NCI-H2081 treated with DMSO at 0.1 percent for 48 hours (cell line): ENCODE data around the gene GOLGA3.
"Not testable (repeated sequence)": the region's sequence is repeated elsewhere in the genome, so short reads cannot be mapped to it uniquely, and the experiment has no call there.

Experiments
- DNase-seq: peaks from one replicate; lab custom pipeline; 2025; lab: John Stamatoyannopoulos, UW

The GOLGA3 gene

GRCh38 chr12:132812631-132813305, 15.9 kb downstream of the GOLGA3 start:
- no peak for DNase-seq

- DNase-seq, result not testable (repeated sequence)
Observed at GRCh38 chr12:132809391-132809790, 19.3 kb downstream of the GOLGA3 start.

GRCh38 chr12:132807295-132808092, 21.2 kb downstream of the GOLGA3 start:
- no peak for DNase-seq

- no peak for DNase-seq
Observed at GRCh38 chr12:132806857-132807256, 21.8 kb downstream of the GOLGA3 start.

GRCh38 chr12:132804426-132804861, 24.2 kb downstream of the GOLGA3 start:
- DNase-seq, result no peak

GRCh38 chr12:132803888-132804287, 24.8 kb downstream of the GOLGA3 start:
- DNase-seq, result no peak

- DNase-seq, result no peak
Observed at GRCh38 chr12:132803125-132803524, 25.5 kb downstream of the GOLGA3 start.

GRCh38 chr12:132801741-132802140, 26.9 kb downstream of the GOLGA3 start:
- no peak for DNase-seq

- DNase-seq, result no peak
Observed at GRCh38 chr12:132798836-132799235, 29.8 kb downstream of the GOLGA3 start.

GRCh38 chr12:132797820-132798570, 30.7 kb downstream of the GOLGA3 start:
- DNase-seq, result no peak

GRCh38 chr12:132795847-132796246, 32.8 kb downstream of the GOLGA3 start:
- no peak for DNase-seq

- DNase-seq, result not testable (repeated sequence)
Observed at GRCh38 chr12:132791940-132792339, 36.7 kb downstream of the GOLGA3 start.

GRCh38 chr12:132789099-132789471, 39.6 kb downstream of the GOLGA3 start:
- no peak for DNase-seq

- DNase-seq, result no peak
Observed at GRCh38 chr12:132788375-132789098, 40.1 kb downstream of the GOLGA3 start.

- no peak for DNase-seq
Observed at GRCh38 chr12:132787877-132788276, 40.8 kb downstream of the GOLGA3 start.

- DNase-seq, result no peak
Observed at GRCh38 chr12:132786192-132786591, 42.5 kb downstream of the GOLGA3 start.

- DNase-seq, result no peak
Observed at GRCh38 chr12:132784580-132784979, 44.1 kb downstream of the GOLGA3 start.

GRCh38 chr12:132783917-132784531, 44.6 kb downstream of the GOLGA3 start:
- DNase-seq, result no peak

GRCh38 chr12:132781938-132782337, 46.7 kb downstream of the GOLGA3 start:
- DNase-seq, result no peak

GRCh38 chr12:132779781-132780353, 48.8 kb downstream of the GOLGA3 start:
- DNase-seq, result no peak

GRCh38 chr12:132777614-132778013, 51.1 kb downstream of the GOLGA3 start:
- no peak for DNase-seq
